ENCODE measurements around the gene ZFYVE1. TPM values are rescaled to one million over a fixed set of nuclear protein-coding genes. Genes with fewer than 3 reads are reported as not detected.
"Not testable (repeated sequence)": the region's sequence is repeated elsewhere in the genome, so short reads cannot be mapped to it uniquely, and the experiment has no call there.

ZFYVE1 gene
- total and polyA plus RNA-seq, 2 donors (not counting 1 experiment from before 2014, with no cell fraction given): 17.6 to 22.3 TPM

DNA sequence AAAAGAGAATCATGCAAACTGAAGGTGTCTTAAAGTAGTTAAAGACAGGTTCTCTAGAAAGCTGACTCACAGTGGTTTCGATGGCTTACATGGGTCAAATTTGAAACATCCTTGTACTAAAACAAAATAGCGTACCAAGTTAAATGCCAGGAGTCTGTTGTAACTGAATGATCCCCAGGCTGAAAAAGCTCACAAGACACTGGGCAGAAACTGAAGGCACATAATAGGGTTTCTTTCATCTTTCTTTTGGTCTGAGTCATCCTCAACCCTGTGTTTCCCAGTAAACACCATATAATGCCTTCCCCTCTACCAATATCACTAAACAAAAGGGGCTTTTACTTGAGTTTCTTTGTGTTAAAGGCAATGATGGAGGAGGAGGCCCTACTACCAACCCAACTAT lies 12.8 kb downstream of the ZFYVE1 start:
- no peak overlapping the region for H3K9ac ChIP-seq (ENCODE audit: low read length)
- H3K27me3 ChIP-seq (replicated peaks in 1 of 4; ENCODE audit: control extremely low read depth in 1 of 4, control insufficient read depth in 3 of 4, insufficient read depth in 4 of 4, low read length in 3 of 4): no peaks in the 10 kb centered on the region
- H3K36me3 ChIP-seq (replicated peaks in 1 of 2; ENCODE audit: control extremely low read depth in 1 of 2, control insufficient read depth in 1 of 2, extremely low read depth in 1 of 2, insufficient read depth in 2 of 2, low read length in 1 of 2): peaks cover 10 to 21% of the 10 kb centered on the region in 2 experiments
- CTCF ChIA-PET: no interaction called here
- peaks cover 0 to 9% (median 0%) of the 10 kb centered on the region in 3 donors for H3K9me3 ChIP-seq (ENCODE audit: control extremely low read depth in 1 of 3, control insufficient read depth in 2 of 3, insufficient read depth in 1 of 3, low read length in 2 of 3)
- no peak overlapping the region for H3K4me2 ChIP-seq (replicated peaks; ENCODE audit: low read depth, low read length, poor library complexity, severe bottlenecking)
- peaks cover 22% of the 10 kb centered on the region for H4K20me1 ChIP-seq (ENCODE audit: control insufficient read depth, insufficient read depth, low read length, poor library complexity, severe bottlenecking)
- H3K27me3 Mint-ChIP-seq: no peaks in the 10 kb centered on the region
- H2AFZ ChIP-seq (ENCODE audit: insufficient read depth, low read depth, low read length, poor library complexity, severe bottlenecking): no peak overlapping the region
- H3K4me1 ChIP-seq (ENCODE audit: control insufficient read depth in 2 of 2, insufficient read depth in 2 of 2, low read length in 2 of 2): no peaks in the 10 kb centered on the region
- 67% methylated on average over 2 of the region's 2 CpGs for WGBS (ENCODE audit: insufficient coverage)
- no peaks in the 10 kb centered on the region for H3K9me3 Mint-ChIP-seq (ENCODE audit: insufficient read depth)
- peaks cover 72% of the 10 kb centered on the region for H3K79me2 ChIP-seq (ENCODE audit: control insufficient read depth, insufficient read depth, low read length)
- H3K27ac Mint-ChIP-seq: no peak overlapping the region
- no peak for ATAC-seq (ENCODE audit: low read depth)
- H3K4me3 ChIP-seq (ENCODE audit: control extremely low read depth in 1 of 5, extremely low read depth in 1 of 5, insufficient read depth in 1 of 5, low read depth in 2 of 5, low read length in 4 of 5): no peak overlapping the region
- no peak overlapping the region for H3K27ac ChIP-seq (ENCODE audit: low read length in 2 of 2)
- intact Hi-C loops (cut with micrococcal nuclease): no loop called here
- TF ChIP-seq, protein P1, sequence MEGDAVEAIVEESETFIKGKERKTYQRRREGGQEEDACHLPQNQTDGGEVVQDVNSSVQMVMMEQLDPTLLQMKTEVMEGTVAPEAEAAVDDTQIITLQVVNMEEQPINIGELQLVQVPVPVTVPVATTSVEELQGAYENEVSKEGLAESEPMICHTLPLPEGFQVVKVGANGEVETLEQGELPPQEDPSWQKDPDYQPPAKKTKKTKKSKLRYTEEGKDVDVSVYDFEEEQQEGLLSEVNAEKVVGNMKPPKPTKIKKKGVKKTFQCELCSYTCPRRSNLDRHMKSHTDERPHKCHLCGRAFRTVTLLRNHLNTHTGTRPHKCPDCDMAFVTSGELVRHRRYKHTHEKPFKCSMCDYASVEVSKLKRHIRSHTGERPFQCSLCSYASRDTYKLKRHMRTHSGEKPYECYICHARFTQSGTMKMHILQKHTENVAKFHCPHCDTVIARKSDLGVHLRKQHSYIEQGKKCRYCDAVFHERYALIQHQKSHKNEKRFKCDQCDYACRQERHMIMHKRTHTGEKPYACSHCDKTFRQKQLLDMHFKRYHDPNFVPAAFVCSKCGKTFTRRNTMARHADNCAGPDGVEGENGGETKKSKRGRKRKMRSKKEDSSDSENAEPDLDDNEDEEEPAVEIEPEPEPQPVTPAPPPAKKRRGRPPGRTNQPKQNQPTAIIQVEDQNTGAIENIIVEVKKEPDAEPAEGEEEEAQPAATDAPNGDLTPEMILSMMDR (IDR thresholded peaks at IDR 0.05): no peak
- no peak overlapping the region for H3K4me3 Mint-ChIP-seq
- POLR2A ChIA-PET: no interaction called here
- H3K4me1 Mint-ChIP-seq: peaks cover 13% of the 10 kb centered on the region
- DNase-seq: no peak

- H3K27ac ChIP-seq (ENCODE audit: low read length in 2 of 2); H3K9ac ChIP-seq (ENCODE audit: low read length); H3K4me3 Mint-ChIP-seq; ATAC-seq (ENCODE audit: low read depth); H3K4me1 ChIP-seq (ENCODE audit: control insufficient read depth in 2 of 2, insufficient read depth in 2 of 2, low read length in 2 of 2); POLR2A ChIA-PET; H3K4me1 Mint-ChIP-seq; intact Hi-C loops (cut with micrococcal nuclease); CTCF ChIA-PET; H2AFZ ChIP-seq (ENCODE audit: insufficient read depth, low read depth, low read length, poor library complexity, severe bottlenecking); H3K27me3 ChIP-seq (replicated peaks in 1 of 4; ENCODE audit: control extremely low read depth in 1 of 4, control insufficient read depth in 3 of 4, insufficient read depth in 4 of 4, low read length in 3 of 4); H3K27ac Mint-ChIP-seq; H3K4me3 ChIP-seq (ENCODE audit: control extremely low read depth in 1 of 5, extremely low read depth in 1 of 5, insufficient read depth in 1 of 5, low read depth in 2 of 5, low read length in 4 of 5); H3K27me3 Mint-ChIP-seq; H3K4me2 ChIP-seq (replicated peaks; ENCODE audit: low read depth, low read length, poor library complexity, severe bottlenecking); H3K9me3 ChIP-seq (ENCODE audit: control extremely low read depth in 1 of 3, control insufficient read depth in 2 of 3, insufficient read depth in 1 of 3, low read length in 2 of 3); DNase-seq; H3K9me3 Mint-ChIP-seq (ENCODE audit: insufficient read depth): not testable (repeated sequence)
- Histone ChIP-seq H3K79me2 (ENCODE audit: control insufficient read depth, insufficient read depth, low read length) (peaks cover 73% of the 10 kb centered on the region), H4K20me1 (ENCODE audit: control insufficient read depth, insufficient read depth, low read length, poor library complexity, severe bottlenecking) (peaks cover 19% of the 10 kb centered on the region), H3K36me3 (replicated peaks in 1 of 2; ENCODE audit: control extremely low read depth in 1 of 2, control insufficient read depth in 1 of 2, extremely low read depth in 1 of 2, insufficient read depth in 2 of 2, low read length in 1 of 2) (peaks cover 10 to 26% of the 10 kb centered on the region in 2 experiments)
- WGBS (ENCODE audit: insufficient coverage): 100% methylated on average over 1 of the region's 7 CpGs
Measured at GRCh38 chr14:73011189-73011588, 15.7 kb downstream of the ZFYVE1 start.
